ENCODE data around the gene PATE3. TPM values are rescaled to one million over a fixed set of nuclear protein-coding genes. Genes with fewer than 3 reads are reported as not detected.

PATE3 gene
- polyA plus RNA-seq, 1 experiment = not detected

GRCh38 chr11:125770583-125770982, 17.3 kb upstream of the PATE3 start:
- CTCF ChIA-PET = no interaction called here

DNA sequence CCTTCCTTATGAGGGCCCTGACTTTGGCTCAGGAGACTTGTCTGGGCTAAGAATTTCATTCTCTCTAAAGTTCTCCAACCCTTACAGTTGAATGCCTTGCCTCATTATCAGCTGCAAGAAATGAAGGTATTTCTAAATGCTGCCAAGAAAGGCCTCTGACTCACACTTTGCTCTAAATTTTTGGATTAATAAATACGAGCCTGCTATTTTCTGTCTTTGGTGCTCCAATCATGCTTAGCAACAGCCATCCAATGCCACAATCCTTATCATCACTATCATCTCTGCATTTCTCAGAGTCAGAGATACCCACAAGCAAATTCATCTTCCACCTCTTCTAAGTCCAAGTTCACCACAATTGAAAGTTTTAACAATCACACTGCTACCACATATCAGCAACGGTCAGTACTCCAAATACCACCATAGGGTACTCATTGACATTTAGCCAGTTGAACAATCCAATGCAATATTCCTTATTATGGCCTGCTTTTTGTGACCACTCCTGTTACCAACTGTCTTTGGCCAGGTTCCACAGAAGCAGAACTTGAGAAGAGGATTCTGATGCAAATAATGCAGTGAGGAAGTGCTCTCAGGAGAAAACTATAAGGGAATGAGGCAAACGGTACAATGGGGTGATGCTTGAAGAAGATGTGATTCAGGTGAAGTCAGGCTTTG, 15.0 kb upstream of the PATE3 start:
- ChIA-PET CTCF (interaction anchor here (1.4 kb wide), 1 partner anchor 9 kb away, joined by 3 read pairs; no protein-coding TSS in a partner anchor), POLR2A (no interaction called here)
- peak; percentile 66 for DNase-seq (ENCODE audit: low read depth)
- TF ChIP-seq, protein P1, sequence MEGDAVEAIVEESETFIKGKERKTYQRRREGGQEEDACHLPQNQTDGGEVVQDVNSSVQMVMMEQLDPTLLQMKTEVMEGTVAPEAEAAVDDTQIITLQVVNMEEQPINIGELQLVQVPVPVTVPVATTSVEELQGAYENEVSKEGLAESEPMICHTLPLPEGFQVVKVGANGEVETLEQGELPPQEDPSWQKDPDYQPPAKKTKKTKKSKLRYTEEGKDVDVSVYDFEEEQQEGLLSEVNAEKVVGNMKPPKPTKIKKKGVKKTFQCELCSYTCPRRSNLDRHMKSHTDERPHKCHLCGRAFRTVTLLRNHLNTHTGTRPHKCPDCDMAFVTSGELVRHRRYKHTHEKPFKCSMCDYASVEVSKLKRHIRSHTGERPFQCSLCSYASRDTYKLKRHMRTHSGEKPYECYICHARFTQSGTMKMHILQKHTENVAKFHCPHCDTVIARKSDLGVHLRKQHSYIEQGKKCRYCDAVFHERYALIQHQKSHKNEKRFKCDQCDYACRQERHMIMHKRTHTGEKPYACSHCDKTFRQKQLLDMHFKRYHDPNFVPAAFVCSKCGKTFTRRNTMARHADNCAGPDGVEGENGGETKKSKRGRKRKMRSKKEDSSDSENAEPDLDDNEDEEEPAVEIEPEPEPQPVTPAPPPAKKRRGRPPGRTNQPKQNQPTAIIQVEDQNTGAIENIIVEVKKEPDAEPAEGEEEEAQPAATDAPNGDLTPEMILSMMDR (IDR thresholded peaks at IDR 0.05; ENCODE audit: insufficient read depth, low read depth, low read length) = no peak
- no peaks in the 10 kb centered on the region for H3K36me3 ChIP-seq (ENCODE audit: control insufficient read depth, insufficient read depth, low read length)
- H3K27me3 ChIP-seq (ENCODE audit: control insufficient read depth, insufficient read depth, low read length) = peaks cover 4% of the 10 kb centered on the region
- no peak overlapping the region for H3K4me3 ChIP-seq (ENCODE audit: low read depth, low read length)

More at GRCh38 chr11:125770583-125770982, 17.3 kb upstream of the PATE3 start:
- H3K27me3 ChIP-seq (ENCODE audit: control insufficient read depth, insufficient read depth, low read length) = peaks cover 4% of the 10 kb centered on the region
- DNase-seq (ENCODE audit: low read depth) = no peak
- no peaks in the 10 kb centered on the region for H3K36me3 ChIP-seq (ENCODE audit: control insufficient read depth, insufficient read depth, low read length)
- H3K4me3 ChIP-seq (ENCODE audit: low read depth, low read length) = no peak overlapping the region
- POLR2A ChIA-PET = no interaction called here
- TF ChIP-seq, protein P1 (IDR thresholded peaks at IDR 0.05; ENCODE audit: insufficient read depth, low read depth, low read length) = no peak

DNA sequence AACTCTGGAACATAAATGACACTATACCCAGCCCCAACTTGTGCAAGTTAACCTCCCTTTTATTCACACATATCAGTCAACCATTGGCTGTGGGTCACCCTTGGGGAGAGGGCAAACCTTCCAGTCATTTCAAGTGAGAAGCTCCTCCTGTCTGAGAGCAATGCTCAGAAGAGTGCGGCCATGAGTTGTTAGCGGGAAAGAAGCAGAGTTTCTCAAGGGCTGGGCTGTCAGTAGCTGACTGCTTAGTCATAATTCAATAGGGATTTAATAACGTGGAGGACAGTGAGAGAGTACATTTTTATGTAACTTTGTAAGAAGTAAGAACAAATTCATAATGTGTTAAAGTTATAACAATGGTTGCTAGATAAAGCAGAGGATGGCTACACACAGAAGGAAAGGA, 14.4 kb upstream of the PATE3 start:
- TF ChIP-seq, protein P1 (IDR thresholded peaks at IDR 0.05; ENCODE audit: insufficient read depth, low read depth, low read length) = no peak
- DNase-seq (ENCODE audit: low read depth) = no peak
- no peaks in the 10 kb centered on the region for H3K36me3 ChIP-seq (ENCODE audit: control insufficient read depth, insufficient read depth, low read length)
- ChIA-PET CTCF (interaction anchor here (1.4 kb wide), 1 partner anchor 9 kb away, joined by 3 read pairs; no protein-coding TSS in a partner anchor), POLR2A (no interaction called here)
- H3K4me3 ChIP-seq (ENCODE audit: low read depth, low read length) = no peak overlapping the region
- peaks cover 4% of the 10 kb centered on the region for H3K27me3 ChIP-seq (ENCODE audit: control insufficient read depth, insufficient read depth, low read length)

GRCh38 chr11:125777309-125777708, 10.6 kb upstream of the PATE3 start:
- ChIA-PET CTCF (no interaction called here), POLR2A (no interaction called here)
- Histone ChIP-seq H3K27me3 (ENCODE audit: control insufficient read depth, insufficient read depth, low read length) (no peaks in the 10 kb centered on the region), H3K4me3 (ENCODE audit: low read depth, low read length) (no peak overlapping the region), H3K36me3 (ENCODE audit: control insufficient read depth, insufficient read depth, low read length) (no peaks in the 10 kb centered on the region)
- peak; percentile 10 for DNase-seq (ENCODE audit: low read depth)
- TF ChIP-seq, protein P1 (IDR thresholded peaks at IDR 0.05; ENCODE audit: insufficient read depth, low read depth, low read length) = no peak

- H3K27me3 ChIP-seq (ENCODE audit: control insufficient read depth, insufficient read depth, low read length) = no peaks in the 10 kb centered on the region
- CTCF ChIA-PET = no interaction called here
- no peak for DNase-seq (ENCODE audit: low read depth)
- no peaks in the 10 kb centered on the region for H3K36me3 ChIP-seq (ENCODE audit: control insufficient read depth, insufficient read depth, low read length)
- TF ChIP-seq, protein P1 (IDR thresholded peaks at IDR 0.05; ENCODE audit: insufficient read depth, low read depth, low read length) = no peak
- POLR2A ChIA-PET = no interaction called here
- H3K4me3 ChIP-seq (ENCODE audit: low read depth, low read length) = no peak within 1 kb of the TSS
Observed at GRCh38 chr11:125778728-125779127, 9.2 kb upstream of the PATE3 start, which contains the start of gene PATE2. Gene PATE2 (minus strand): TSS chr11:125778828. CDS start chr11:125778773, 55 bp downstream.

Data from BJ (cell line).